CD4-positive, alpha-beta T cell (primary cell): ENCODE data around the gene BCKDHB. TPM values are rescaled to one million over a fixed set of nuclear protein-coding genes. Genes with fewer than 3 reads are reported as not detected.

Experiments
- ATAC-seq: fragments of 200-7000 bp; cut with Tn5 transposase; one replicate; pipeline ENCODE4 v1.10.0; 2022; ENCODE audit warnings: mild to moderate bottlenecking; ENCODE audit not compliant: poor library complexity
- CTCF ChIA-PET: fragments of 350-600 bp; sonication (Branson Sonifier 250); formaldehyde crosslinking; loops from one replicate; lab custom pipeline; 2021; ENCODE audit warnings: antibody characterized with exemption, inconsistent platforms; lab: Charles Lee
- POLR2A ChIA-PET: fragments of 350-600 bp; sonication (Branson Sonifier 250); formaldehyde crosslinking; loops from one replicate; lab custom pipeline; 2021; ENCODE audit warnings: antibody characterized with exemption, inconsistent platforms; lab: Charles Lee
- DNase-seq, 14 experiments: peaks; one replicate each; pipeline ENCODE4 v3.0.0-alpha.2; 2013 to 2020; ENCODE audit warnings: mixed read lengths in 2 of 14
- H3K27ac ChIP-seq, 2 donors: one replicate each; pipeline versions ENCODE4 v1.5.1 to v1.7.0; 2013; ENCODE audit warnings: low read length in 2 of 2, low read depth in 1 of 2, mild to moderate bottlenecking in 1 of 2
- H3K27me3 ChIP-seq, 2 experiments: 1 replicate in 1 of 2; 2 replicates in 1 of 2; pipeline versions ENCODE4 v1.6.1 to v1.7.0; 2013; ENCODE audit warnings: low read length in 2 of 2, control low read depth in 1 of 2, mild to moderate bottlenecking in 1 of 2, moderate library complexity in 1 of 2; ENCODE audit not compliant: insufficient read depth in 2 of 2, control insufficient read depth in 1 of 2
- H3K36me3 ChIP-seq: one replicate; pipeline ENCODE4 v1.6.1; 2013; ENCODE audit warnings: low read length, control low read depth; ENCODE audit not compliant: insufficient read depth
- H3K4me1 ChIP-seq: one replicate; pipeline ENCODE4 v1.6.1; 2013; ENCODE audit warnings: low read length, control low read depth; ENCODE audit not compliant: insufficient read depth
- H3K4me3 ChIP-seq: one replicate; pipeline ENCODE4 v1.5.1; 2013; ENCODE audit warnings: mild to moderate bottlenecking, low read length, moderate library complexity
- H3K9me3 ChIP-seq, 2 experiments: 1 replicate in 1 of 2; 2 replicates in 1 of 2; pipeline versions ENCODE4 v1.6.1 to v1.7.0; 2013; ENCODE audit warnings: low read length in 2 of 2, mild to moderate bottlenecking in 2 of 2, control low read depth in 1 of 2, moderate library complexity in 1 of 2; ENCODE audit not compliant: control insufficient read depth in 1 of 2, insufficient read depth in 1 of 2
- H3K27ac Mint-ChIP-seq: one replicate; pipeline ENCODE4 v1.8.0; 2020; ENCODE audit warnings: mixed read lengths
- H3K27me3 Mint-ChIP-seq: one replicate; pipeline ENCODE4 v1.8.0; 2021; ENCODE audit warnings: mixed read lengths
- H3K36me3 Mint-ChIP-seq: one replicate; pipeline ENCODE4 v1.8.0; 2021; ENCODE audit warnings: low read depth, mixed read lengths
- H3K4me1 Mint-ChIP-seq: one replicate; pipeline ENCODE4 v1.8.0; 2021; ENCODE audit warnings: low read depth, mixed read lengths
- H3K4me3 Mint-ChIP-seq: one replicate; pipeline ENCODE4 v1.8.0; 2020; ENCODE audit warnings: mild to moderate bottlenecking, mixed read lengths
- H3K9me3 Mint-ChIP-seq: one replicate; pipeline ENCODE4 v1.8.0; 2020; ENCODE audit warnings: mixed read lengths
- CTCF ChIP-seq: fragments of 200-600 bp; IDR thresholded peaks from one replicate; pipeline ENCODE4 v1.8.0; 2022; ENCODE audit warnings: antibody characterized with exemption, mild to moderate bottlenecking
- intact Hi-C, 2 experiments: fragments of 100-400 bp; cut with DNase I in 1 of 2; cut with micrococcal nuclease in 1 of 2; formaldehyde crosslinking; loops; one replicate each; pipeline versions ENCODE4 v1.15.1 to v1.9.0; 2023 to 2025; cut with DNase I, micrococcal nuclease
- total RNA-seq, 174 experiments: library from RNA in 2 of 174; stranded (reverse) in 2 of 174; gene quantifications; one replicate each; pipeline ENCODE4 v1.2.3 and lab custom pipeline; 2021 to 2026

The BCKDHB gene
- total RNA-seq, 2 experiments from 2014 or later: 7.8 to 8.1 TPM

- no peak overlapping the region for H3K27ac Mint-ChIP-seq
- intact Hi-C loops: no loop called here
- H3K27ac ChIP-seq: no peak overlapping the region
These were observed 138.6 kb downstream of the BCKDHB start for GRCh38 chr6:80245043-80245442.

GRCh38 chr6:80249897-80250296 is 143.4 kb downstream of the BCKDHB start:
- Mint-ChIP-seq H3K4me1 (no peaks in the 10 kb centered on the region), H3K27me3 (no peaks in the 10 kb centered on the region), H3K36me3 (peaks cover 4% of the 10 kb centered on the region), H3K27ac (no peak overlapping the region), H3K4me3 (no peak overlapping the region), H3K9me3 (no peaks in the 10 kb centered on the region)
- Histone ChIP-seq H3K4me3 (no peak overlapping the region), H3K27me3 (no peaks in the 10 kb centered on the region), H3K27ac (no peak overlapping the region), H3K9me3 (no peaks in the 10 kb centered on the region), H3K36me3 (no peaks in the 10 kb centered on the region), H3K4me1 (no peaks in the 10 kb centered on the region)
- no peak for TF ChIP-seq CTCF
- intact Hi-C loops: no loop called here
- CTCF ChIA-PET: no interaction called here
- DNase-seq: no peak
- no peak for ATAC-seq
- POLR2A ChIA-PET: no interaction called here

More at GRCh38 chr6:80245043-80245442, 138.6 kb downstream of the BCKDHB start:
- Mint-ChIP-seq H3K9me3 (no peaks in the 10 kb centered on the region), H3K4me3 (no peak overlapping the region), H3K36me3 (peaks cover 20% of the 10 kb centered on the region), H3K27me3 (no peaks in the 10 kb centered on the region), H3K4me1 (peaks cover 8% of the 10 kb centered on the region)
- no peak for ATAC-seq
- DNase-seq: no peak
- Histone ChIP-seq H3K36me3 (no peaks in the 10 kb centered on the region), H3K4me3 (no peak overlapping the region), H3K9me3 (no peaks in the 10 kb centered on the region), H3K4me1 (no peaks in the 10 kb centered on the region), H3K27me3 (no peaks in the 10 kb centered on the region)
- POLR2A ChIA-PET: no interaction called here
- no peak for TF ChIP-seq CTCF
- CTCF ChIA-PET: no interaction called here

- Mint-ChIP-seq H3K27me3 (no peaks in the 10 kb centered on the region), H3K27ac (no peak overlapping the region), H3K9me3 (no peaks in the 10 kb centered on the region), H3K36me3 (peaks cover 4% of the 10 kb centered on the region), H3K4me1 (no peaks in the 10 kb centered on the region), H3K4me3 (no peak overlapping the region)
- no peak for TF ChIP-seq CTCF
- Histone ChIP-seq H3K9me3 (no peaks in the 10 kb centered on the region), H3K4me1 (no peaks in the 10 kb centered on the region), H3K27ac (no peak overlapping the region), H3K36me3 (no peaks in the 10 kb centered on the region), H3K27me3 (no peaks in the 10 kb centered on the region), H3K4me3 (no peak overlapping the region)
- ATAC-seq (no peak), DNase-seq (no peak)
- POLR2A ChIA-PET: no interaction called here
- intact Hi-C loops: no loop called here
- CTCF ChIA-PET: no interaction called here
These were observed 144.0 kb downstream of the BCKDHB start for GRCh38 chr6:80250391-80250997.
